Panc1 (cell line): Measurements from ENCODE around the gene ITGAX. TPM values are rescaled to one million over a fixed set of nuclear protein-coding genes. Genes with fewer than 3 reads are reported as not detected.
A peak's percentile ranks its signal among the peaks of the same experiment; 100 is the strongest.

Source experiments
- ATAC-seq: fragments of 200-7000 bp; cut with Tn5 transposase; 2 replicates; pipeline ENCODE4 v1.9.1; 2020; ENCODE audit warnings: mild to moderate bottlenecking, moderate library complexity
- BruUV-seq: library from RNA; stranded (reverse); fragments of 400-500 nt; replicated peaks from 2 replicates; lab custom pipeline; 2021; lab: Mats Ljungman, UMichigan
- CTCF ChIA-PET: fragments of 300-600 bp; sonication (Branson Sonifier 250); formaldehyde crosslinking; loops from one replicate; lab custom pipeline; 2022; ENCODE audit warnings: antibody characterized with exemption; lab: Charles Lee
- POLR2A ChIA-PET: fragments of 300-600 bp; sonication (Branson Sonifier 250); formaldehyde crosslinking; loops from one replicate; lab custom pipeline; 2022; ENCODE audit warnings: antibody characterized with exemption; lab: Charles Lee
- DNase-seq: peaks from one replicate; pipeline ENCODE4 v3.0.0-alpha.2; 2010; ENCODE audit warnings: low read depth, low spot score
- H3K27ac ChIP-seq: 2 replicates; pipeline ENCODE4 v1.5.1; 2011; ENCODE audit warnings: mild to moderate bottlenecking, low read length, inconsistent platforms
- H3K27me3 ChIP-seq: fragments of 200-500 bp; sonication (Bioruptor generic); 2 replicates; pipeline ENCODE4 v1.6.0; 2014; ENCODE audit warnings: low read length, inconsistent platforms; ENCODE audit not compliant: control insufficient read depth, insufficient read depth
- H3K36me3 ChIP-seq: fragments of 200-500 bp; sonication (Bioruptor generic); 2 replicates; pipeline ENCODE4 v1.5.1; 2014; ENCODE audit warnings: inconsistent platforms, mild to moderate bottlenecking, low read length, moderate library complexity; ENCODE audit not compliant: control insufficient read depth, insufficient read depth
- H3K4me1 ChIP-seq: 2 replicates; pipeline ENCODE4 v1.5.1; 2011; ENCODE audit warnings: inconsistent platforms, mild to moderate bottlenecking, low read length, moderate library complexity; ENCODE audit not compliant: control insufficient read depth, insufficient read depth
- H3K4me3 ChIP-seq, 2 experiments: 2 replicates each; pipeline ENCODE4 v1.5.1; 2011 to 2012; ENCODE audit warnings: low read depth in 2 of 2, low read length in 2 of 2, mild to moderate bottlenecking in 2 of 2, inconsistent platforms in 1 of 2, moderate library complexity in 1 of 2
- H3K9me3 ChIP-seq: fragments of 200-500 bp; sonication (Bioruptor generic); 2 replicates; pipeline ENCODE4 v1.5.1; 2014; ENCODE audit warnings: low read depth, mild to moderate bottlenecking, inconsistent platforms, low read length, moderate library complexity; ENCODE audit not compliant: control insufficient read depth, insufficient read depth
- CTCF ChIP-seq: fragments of 450-650 bp; IDR thresholded peaks from 2 replicates; pipeline ENCODE4 v1.5.1; 2017; ENCODE audit warnings: mild to moderate bottlenecking
- POLR2AphosphoS5 ChIP-seq: IDR thresholded peaks from 2 replicates; pipeline ENCODE4 v1.6.1; 2012; ENCODE audit warnings: mild to moderate bottlenecking, low read depth, low read length, moderate library complexity
- REST ChIP-seq, 2 experiments: IDR thresholded peaks; 2 replicates each; pipeline ENCODE4 v1.6.1; 2011 to 2012; ENCODE audit warnings: low read depth in 2 of 2, control low read depth in 1 of 2, low read length in 1 of 2, mild to moderate bottlenecking in 1 of 2, moderate library complexity in 1 of 2; ENCODE audit not compliant: insufficient read depth in 1 of 2
- SIN3A ChIP-seq: IDR thresholded peaks from 2 replicates; pipeline ENCODE4 v1.6.1; 2012; ENCODE audit warnings: low read depth, mild to moderate bottlenecking, low read length, moderate library complexity, borderline replicate concordance; ENCODE audit not compliant: insufficient read depth
- TCF7L2 ChIP-seq: IDR thresholded peaks from 2 replicates; pipeline ENCODE4 v1.6.1; 2011; ENCODE audit warnings: mild to moderate bottlenecking, low read depth, low read length, inconsistent platforms
- in situ Hi-C: cut with HindIII; loops from 2 replicates; pipeline ENCODE4 v1.10.0; 2016; ENCODE audit warnings: low sequenced_read_pairs, low pct_unique_long_range_greater_than_20kb
- intact Hi-C: fragments of 100-400 bp; cut with micrococcal nuclease; formaldehyde crosslinking; loops from one replicate; pipeline ENCODE4 v1.10.0; 2022; ENCODE audit not compliant: unreplicated experiment
- total RNA-seq: library from RNA; stranded (reverse); gene quantifications from one replicate; pipeline ENCODE4 v1.2.1, GENCODE V29; 2021; ENCODE audit not compliant: unreplicated experiment

The ITGAX gene
- total RNA-seq, 1 experiment from 2014 or later, result 0.49 TPM

- Histone ChIP-seq H3K27ac (no peak overlapping the region), H3K4me3 (no peak overlapping the region), H3K36me3 (no peaks in the 10 kb centered on the region), H3K4me1 (no peaks in the 10 kb centered on the region), H3K27me3 (no peaks in the 10 kb centered on the region), H3K9me3 (no peaks in the 10 kb centered on the region)
- no peak for DNase-seq
- ChIA-PET POLR2A (no interaction called here), CTCF (no interaction called here)
- intact Hi-C loops, result no loop called here
- in situ Hi-C loops, result no loop called here
- no peak for TF ChIP-seq POLR2AphosphoS5
- no peak for TF ChIP-seq REST (IDR thresholded peaks at IDR 0.05; ENCODE audit: insufficient read depth in 1 of 2, low read depth in 2 of 2, low read length in 1 of 2)
- no peak for TF ChIP-seq CTCF
- TF ChIP-seq SIN3A, result no peak
- no peak for TF ChIP-seq TCF7L2
- ATAC-seq, result 0 out of 2 replicates have a peak, but pooled peaks have one; percentile 44
- BruUV-seq, result no TSS peak
Observed at GRCh38 chr16:31362476-31363405, 7.8 kb downstream of the ITGAX start.

GRCh38 chr16:31363721-31364120, 8.7 kb downstream of the ITGAX start:
- no peak overlapping the region for H3K4me3 ChIP-seq
- no peaks in the 10 kb centered on the region for H3K9me3 ChIP-seq
- ChIA-PET POLR2A (no interaction called here), CTCF (no interaction called here)
- ATAC-seq, result no peak
- in situ Hi-C loops (no loop called here), intact Hi-C loops (no loop called here)
- no peak overlapping the region for H3K27ac ChIP-seq
- no peaks in the 10 kb centered on the region for H3K4me1 ChIP-seq
- TF ChIP-seq REST (IDR thresholded peaks at IDR 0.05; ENCODE audit: insufficient read depth in 1 of 2, low read depth in 2 of 2, low read length in 1 of 2) (no peak), TCF7L2 (no peak), CTCF (no peak), SIN3A (no peak), POLR2AphosphoS5 (no peak)
- BruUV-seq, result no TSS peak
- DNase-seq, result no peak
- H3K27me3 ChIP-seq, result no peaks in the 10 kb centered on the region
- H3K36me3 ChIP-seq, result no peaks in the 10 kb centered on the region
